Measurements from ENCODE around the gene ALDH18A1.

- TF ChIP-seq, protein P1, sequence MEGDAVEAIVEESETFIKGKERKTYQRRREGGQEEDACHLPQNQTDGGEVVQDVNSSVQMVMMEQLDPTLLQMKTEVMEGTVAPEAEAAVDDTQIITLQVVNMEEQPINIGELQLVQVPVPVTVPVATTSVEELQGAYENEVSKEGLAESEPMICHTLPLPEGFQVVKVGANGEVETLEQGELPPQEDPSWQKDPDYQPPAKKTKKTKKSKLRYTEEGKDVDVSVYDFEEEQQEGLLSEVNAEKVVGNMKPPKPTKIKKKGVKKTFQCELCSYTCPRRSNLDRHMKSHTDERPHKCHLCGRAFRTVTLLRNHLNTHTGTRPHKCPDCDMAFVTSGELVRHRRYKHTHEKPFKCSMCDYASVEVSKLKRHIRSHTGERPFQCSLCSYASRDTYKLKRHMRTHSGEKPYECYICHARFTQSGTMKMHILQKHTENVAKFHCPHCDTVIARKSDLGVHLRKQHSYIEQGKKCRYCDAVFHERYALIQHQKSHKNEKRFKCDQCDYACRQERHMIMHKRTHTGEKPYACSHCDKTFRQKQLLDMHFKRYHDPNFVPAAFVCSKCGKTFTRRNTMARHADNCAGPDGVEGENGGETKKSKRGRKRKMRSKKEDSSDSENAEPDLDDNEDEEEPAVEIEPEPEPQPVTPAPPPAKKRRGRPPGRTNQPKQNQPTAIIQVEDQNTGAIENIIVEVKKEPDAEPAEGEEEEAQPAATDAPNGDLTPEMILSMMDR (IDR thresholded peaks at IDR 0.05) = no peak
- no peak for TF ChIP-seq POLR2A (IDR thresholded peaks at IDR 0.05)
Observed at GRCh38 chr10:95626500-95626899, 30.0 kb downstream of the ALDH18A1 start.
